HepG2 (cell line): ENCODE results near the gene GRAMD4. TPM values are rescaled to one million over a fixed set of nuclear protein-coding genes. Genes with fewer than 3 reads are reported as not detected.

Source experiments
- AGO1 ChIP-seq: fragments of 200-400 bp; formaldehyde crosslinking; IDR thresholded peaks from 2 replicates; pipeline ENCODE4 v1.6.1; 2017; ENCODE audit warnings: mild to moderate bottlenecking, low read depth, low read length, moderate library complexity; ENCODE audit not compliant: poor library complexity, severe bottlenecking
- ATF2 ChIP-seq: sonication (generic); formaldehyde crosslinking; IDR thresholded peaks from 2 replicates; pipeline ENCODE4 v1.4.0; 2020; ENCODE audit warnings: missing genetic modification reagents
- DBP ChIP-seq: sonication (generic); formaldehyde crosslinking; IDR thresholded peaks from 2 replicates; pipeline ENCODE4 v1.4.0; 2020; ENCODE audit warnings: missing genetic modification reagents; ENCODE audit errors: not compliant biosample characterization
- ERF ChIP-seq: IDR thresholded peaks from 2 replicates; pipeline ENCODE4 v1.6.1; 2018; ENCODE audit warnings: missing biosample characterization, missing genetic modification reagents
- GATAD1 ChIP-seq: IDR thresholded peaks from 2 replicates; pipeline ENCODE4 v1.6.1; 2016; ENCODE audit warnings: missing genetic modification reagents, missing compliant biosample characterization
- HOXA3 ChIP-seq: sonication (generic); formaldehyde crosslinking; IDR thresholded peaks from 2 replicates; pipeline ENCODE4 v1.5.0; 2020; ENCODE audit warnings: missing genetic modification reagents
- NR2C2 ChIP-seq: sonication (generic); formaldehyde crosslinking; IDR thresholded peaks from 2 replicates; pipeline ENCODE4 v1.4.0; 2020; ENCODE audit warnings: missing genetic modification reagents, mild to moderate bottlenecking, moderate library complexity, borderline replicate concordance
- PHF8 ChIP-seq: sonication (generic); formaldehyde crosslinking; IDR thresholded peaks from 2 replicates; pipeline ENCODE4 v1.5.0; 2020; ENCODE audit warnings: missing genetic modification reagents
- RXRA ChIP-seq: sonication (generic); formaldehyde crosslinking; IDR thresholded peaks from 2 replicates; pipeline ENCODE4 v1.5.1; 2020; ENCODE audit warnings: missing genetic modification reagents
- THAP8 ChIP-seq: sonication (generic); formaldehyde crosslinking; IDR thresholded peaks from 2 replicates; pipeline ENCODE4 v1.5.1; 2020; ENCODE audit warnings: missing genetic modification reagents, mild to moderate bottlenecking, borderline replicate concordance
- ZBTB37 ChIP-seq: sonication (generic); formaldehyde crosslinking; IDR thresholded peaks from 2 replicates; pipeline ENCODE4 v1.4.0; 2020; ENCODE audit warnings: mild to moderate bottlenecking, missing genetic modification reagents
- ZFP91 ChIP-seq: sonication (generic); formaldehyde crosslinking; IDR thresholded peaks from 2 replicates; pipeline ENCODE4 v1.9.0; 2022; ENCODE audit warnings: missing genetic modification reagents, mild to moderate bottlenecking, borderline replicate concordance
- ZHX1 ChIP-seq: sonication (generic); formaldehyde crosslinking; IDR thresholded peaks from 2 replicates; pipeline ENCODE4 v1.8.1; 2022; ENCODE audit warnings: low read depth, mild to moderate bottlenecking, missing genetic modification reagents
- ZNF17 ChIP-seq: sonication (generic); formaldehyde crosslinking; IDR thresholded peaks from 2 replicates; pipeline ENCODE4 v1.5.0; 2020; ENCODE audit warnings: mild to moderate bottlenecking, missing genetic modification reagents
- ZNF574 ChIP-seq: sonication (generic); formaldehyde crosslinking; IDR thresholded peaks from 2 replicates; pipeline ENCODE4 v1.4.0; 2020; ENCODE audit warnings: missing genetic modification reagents
- polyA plus RNA-seq, 8 experiments: library from polyadenylated mRNA; depleted of rRNA in 3 of 8; stranded (reverse) in 7 of 8; unstranded in 1 of 8; fragments of >200 nt; fragmentation: Illumina TruSeq in 4 of 8; extraction: Trizol in 4 of 8; gene quantifications; 2 replicates each; pipeline versions ENCODE4 v1.2.1 to v1.2.3, GENCODE V29; 2011 to 2016; ENCODE audit warnings: low read depth in 4 of 8, missing spikeins in 1 of 8, mixed read lengths in 1 of 8; ENCODE audit not compliant: insufficient read depth in 1 of 8
- total RNA-seq, 5 experiments: library from RNA; depleted of rRNA; stranded (reverse); fragments of >200 nt; fragmentation: Illumina TruSeq; extraction: Trizol; gene quantifications; 2 replicates each; pipeline ENCODE4 v1.2.3, GENCODE V29; 2016; ENCODE audit warnings: low read depth in 1 of 5

The GRAMD4 gene
- total and polyA plus RNA-seq, 2 of the 13 experiments (the other 11 are each of a cell fraction or from before 2014, with no cell fraction given), result 15.2 to 15.7 TPM

GRCh38 chr22:46652081-46652846 lies 32.1 kb downstream of the GRAMD4 start (continued):
- TF ChIP-seq ZFP91 (CRISPR knock-in tag) (peak; percentile 37; the same call in 1 of the 2 replicates), HOXA3 (CRISPR knock-in tag) (peak; percentile 76), ZNF574 (CRISPR knock-in tag) (0 out of 2 replicates have a peak, but pooled peaks have one; percentile 0), NR2C2 (peak; percentile 90), ERF (CRISPR knock-in tag) (peak; percentile 59; the same call in 1 of the 2 replicates), PHF8 (CRISPR knock-in tag) (peak; percentile 47; the same call in 1 of the 2 replicates), RXRA (CRISPR knock-in tag) (peak; percentile 99), AGO1 (peak; percentile 45), ZNF17 (no peak), DBP (CRISPR knock-in tag) (no peak), THAP8 (no peak), ZHX1 (CRISPR knock-in tag) (no peak), ATF2 (CRISPR knock-in tag) (peak; percentile 87), GATAD1 (CRISPR knock-in tag) (peak; percentile 63; the same call in 1 of the 2 replicates), ZBTB37 (CRISPR knock-in tag) (0 out of 2 replicates have a peak, but pooled peaks have one; percentile 50)
